ENCODE measurements around the gene ITSN2. TPM values are rescaled to one million over a fixed set of nuclear protein-coding genes. Genes with fewer than 3 reads are reported as not detected.

ITSN2 gene
- total RNA-seq, 1 experiment from 2014 or later, result 26.5 TPM

GRCh38 chr2:24262421-24262970 is 97.8 kb downstream of the ITSN2 start:
- Histone ChIP-seq H3K9ac (ENCODE audit: low read length) (no peak overlapping the region), H3K27me3 (ENCODE audit: insufficient read depth, low read length) (no peaks in the 10 kb centered on the region), H3K9me3 (ENCODE audit: control insufficient read depth in 1 of 2, insufficient read depth in 1 of 2, low read depth in 1 of 2, low read length in 2 of 2) (no peaks in the 10 kb centered on the region), H4K20me1 (ENCODE audit: insufficient read depth) (no peaks in the 10 kb centered on the region), H3K27ac (ENCODE audit: low read depth, low read length) (no peak overlapping the region), H3K36me3 (ENCODE audit: control insufficient read depth in 1 of 2, insufficient read depth in 2 of 2, low read length in 2 of 2) (no peaks in the 10 kb centered on the region), H3K9me2 (ENCODE audit: insufficient read depth) (no peaks in the 10 kb centered on the region), H3K4me3 (replicated peaks in 1 of 2; ENCODE audit: low read depth in 1 of 2, low read length in 2 of 2) (no peak overlapping the region), H3K4me2 (ENCODE audit: low read length) (no peak overlapping the region), H3K4me1 (ENCODE audit: control insufficient read depth in 1 of 2, insufficient read depth in 2 of 2, low read length in 2 of 2) (no peaks in the 10 kb centered on the region), H3K79me2 (ENCODE audit: insufficient read depth, low read length) (no peaks in the 10 kb centered on the region), H2AFZ (ENCODE audit: low read depth, low read length, poor library complexity, severe bottlenecking) (no peak overlapping the region)
- intact Hi-C loops (cut with micrococcal nuclease), result no loop called here
- RAD21 ChIA-PET (ENCODE audit: low non-redundant PET in 1 of 2, low total read pairs in 2 of 2, uncharacterized antibody in 2 of 2, unreplicated experiment in 2 of 2), result no interaction called here
- ATAC-seq (no peak), DNase-seq (ENCODE audit: low read depth, low spot score) (no peak)
- CTCF ChIA-PET, result no interaction called here
- POLR2A ChIA-PET, result no interaction called here
- no TSS peak for BruUV-seq (replicated peaks)
- TF ChIP-seq TCF7L2 (IDR thresholded peaks at IDR 0.05; ENCODE audit: borderline replicate concordance, extremely low read depth, insufficient read depth, insufficient read length), result no peak
- no peak for TF ChIP-seq ELF1 (IDR thresholded peaks at IDR 0.05; ENCODE audit: borderline replicate concordance, low read depth)
- TF ChIP-seq JUND (IDR thresholded peaks at IDR 0.05), result no peak
- TF ChIP-seq EZH2phosphoT487 (IDR thresholded peaks at IDR 0.05; ENCODE audit: borderline replicate concordance), result no peak
- no peak for TF ChIP-seq REST (IDR thresholded peaks at IDR 0.05; ENCODE audit: low read depth)
- no peak for TF ChIP-seq CTCF (IDR thresholded peaks at IDR 0.05 in 2 of 3, conservative IDR thresholded peaks at IDR 0.05 in 1 of 3; ENCODE audit: borderline replicate concordance in 1 of 3, insufficient read depth in 1 of 3, low read depth in 2 of 3, low read length in 2 of 3)
- no peak for TF ChIP-seq YY1 (IDR thresholded peaks at IDR 0.05; ENCODE audit: extremely low read depth, insufficient replicate concordance, low read depth, low read length)
- no peak for TF ChIP-seq SIN3A (IDR thresholded peaks at IDR 0.05; ENCODE audit: low read depth)
- TF ChIP-seq EGR1 (IDR thresholded peaks at IDR 0.05; ENCODE audit: low read depth), result no peak
- TF ChIP-seq FOSL1 (IDR thresholded peaks at IDR 0.05; ENCODE audit: low read depth), result no peak
- no peak for TF ChIP-seq ZFX (IDR thresholded peaks at IDR 0.05)
- no peak for TF ChIP-seq ZNF274 (IDR thresholded peaks at IDR 0.05; ENCODE audit: low read depth, low read length)
- TF ChIP-seq EZH2 (IDR thresholded peaks at IDR 0.05), result no peak
- no peak for TF ChIP-seq POLR2A (IDR thresholded peaks at IDR 0.05; ENCODE audit: borderline replicate concordance, extremely low read depth, insufficient read depth, insufficient read length)
- TF ChIP-seq SRF (IDR thresholded peaks at IDR 0.05; ENCODE audit: low read depth), result no peak
- no peak for TF ChIP-seq POLR2AphosphoS5 (IDR thresholded peaks at IDR 0.05; ENCODE audit: low read depth, low read length)

Data from HCT116 (cell line).